ENCODE results near the gene CCNH. TPM values are rescaled to one million over a fixed set of nuclear protein-coding genes. Genes with fewer than 3 reads are reported as not detected.

The CCNH gene
- total RNA-seq, 4 donors from 2014 or later, result 33.0 to 98.0 (median 67.6) TPM

- no peak overlapping the region for H3K4me3 ChIP-seq
- 63% methylated on average over 1 of the region's 1 CpG for WGBS
- H3K9me3 ChIP-seq, result peaks cover 0 to 2% (median 0%) of the 10 kb centered on the region in 4 donors
- H3K36me3 ChIP-seq, result no peaks in the 10 kb centered on the region
- DNase-seq (ENCODE audit: extremely low spot score), result no peak
- H3K4me1 ChIP-seq, result no peaks in the 10 kb centered on the region
- TF ChIP-seq EP300 (IDR thresholded peaks at IDR 0.05), result no peak
- no peak for TF ChIP-seq POLR2AphosphoS5 (IDR thresholded peaks at IDR 0.05)
- TF ChIP-seq POLR2A (IDR thresholded peaks at IDR 0.05; ENCODE audit: low read depth), result no peak
- TF ChIP-seq, protein P1, sequence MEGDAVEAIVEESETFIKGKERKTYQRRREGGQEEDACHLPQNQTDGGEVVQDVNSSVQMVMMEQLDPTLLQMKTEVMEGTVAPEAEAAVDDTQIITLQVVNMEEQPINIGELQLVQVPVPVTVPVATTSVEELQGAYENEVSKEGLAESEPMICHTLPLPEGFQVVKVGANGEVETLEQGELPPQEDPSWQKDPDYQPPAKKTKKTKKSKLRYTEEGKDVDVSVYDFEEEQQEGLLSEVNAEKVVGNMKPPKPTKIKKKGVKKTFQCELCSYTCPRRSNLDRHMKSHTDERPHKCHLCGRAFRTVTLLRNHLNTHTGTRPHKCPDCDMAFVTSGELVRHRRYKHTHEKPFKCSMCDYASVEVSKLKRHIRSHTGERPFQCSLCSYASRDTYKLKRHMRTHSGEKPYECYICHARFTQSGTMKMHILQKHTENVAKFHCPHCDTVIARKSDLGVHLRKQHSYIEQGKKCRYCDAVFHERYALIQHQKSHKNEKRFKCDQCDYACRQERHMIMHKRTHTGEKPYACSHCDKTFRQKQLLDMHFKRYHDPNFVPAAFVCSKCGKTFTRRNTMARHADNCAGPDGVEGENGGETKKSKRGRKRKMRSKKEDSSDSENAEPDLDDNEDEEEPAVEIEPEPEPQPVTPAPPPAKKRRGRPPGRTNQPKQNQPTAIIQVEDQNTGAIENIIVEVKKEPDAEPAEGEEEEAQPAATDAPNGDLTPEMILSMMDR (IDR thresholded peaks at IDR 0.05), result no peak
- intact Hi-C loops (cut with DNase I), result no loop called here
- no peaks in the 10 kb centered on the region for H3K27me3 ChIP-seq
- no peak overlapping the region for H3K27ac ChIP-seq (replicated peaks in 1 of 4)
These were observed 21.7 kb upstream of the CCNH start for GRCh38 chr5:87434461-87434860.

- 94% methylated on average over 1 of the region's 1 CpG for WGBS
- no peak overlapping the region for H3K27ac ChIP-seq (replicated peaks in 1 of 4)
- H3K9me3 ChIP-seq, result no peaks in the 10 kb centered on the region
- intact Hi-C loops (cut with DNase I), result no loop called here
- H3K4me3 ChIP-seq, result no peak overlapping the region
- H3K36me3 ChIP-seq, result no peaks in the 10 kb centered on the region
- H3K4me1 ChIP-seq, result no peaks in the 10 kb centered on the region
- no peak for TF ChIP-seq POLR2A (IDR thresholded peaks at IDR 0.05; ENCODE audit: low read depth)
- TF ChIP-seq EP300 (IDR thresholded peaks at IDR 0.05), result no peak
- no peak for TF ChIP-seq POLR2AphosphoS5 (IDR thresholded peaks at IDR 0.05)
- TF ChIP-seq, protein P1 (IDR thresholded peaks at IDR 0.05), result no peak
- H3K27me3 ChIP-seq, result no peaks in the 10 kb centered on the region
- DNase-seq (ENCODE audit: extremely low spot score), result no peak
These were observed 21.2 kb upstream of the CCNH start for GRCh38 chr5:87433945-87434344.

- no peak for DNase-seq (ENCODE audit: extremely low spot score)
- no peaks in the 10 kb centered on the region for H3K4me1 ChIP-seq
- TF ChIP-seq POLR2AphosphoS5 (IDR thresholded peaks at IDR 0.05) (no peak), EP300 (IDR thresholded peaks at IDR 0.05) (no peak), POLR2A (IDR thresholded peaks at IDR 0.05; ENCODE audit: low read depth) (no peak)
- TF ChIP-seq, protein P1 (IDR thresholded peaks at IDR 0.05), result no peak
- no peak overlapping the region for H3K27ac ChIP-seq (replicated peaks in 1 of 4)
- intact Hi-C loops (cut with DNase I), result no loop called here
- 63% methylated on average over 2 of the region's 2 CpGs for WGBS
- no peaks in the 10 kb centered on the region for H3K9me3 ChIP-seq
- no peak overlapping the region for H3K4me3 ChIP-seq
- H3K36me3 ChIP-seq, result no peaks in the 10 kb centered on the region
- H3K27me3 ChIP-seq, result no peaks in the 10 kb centered on the region
These were observed 19.7 kb upstream of the CCNH start for GRCh38 chr5:87432460-87432859.

DNA sequence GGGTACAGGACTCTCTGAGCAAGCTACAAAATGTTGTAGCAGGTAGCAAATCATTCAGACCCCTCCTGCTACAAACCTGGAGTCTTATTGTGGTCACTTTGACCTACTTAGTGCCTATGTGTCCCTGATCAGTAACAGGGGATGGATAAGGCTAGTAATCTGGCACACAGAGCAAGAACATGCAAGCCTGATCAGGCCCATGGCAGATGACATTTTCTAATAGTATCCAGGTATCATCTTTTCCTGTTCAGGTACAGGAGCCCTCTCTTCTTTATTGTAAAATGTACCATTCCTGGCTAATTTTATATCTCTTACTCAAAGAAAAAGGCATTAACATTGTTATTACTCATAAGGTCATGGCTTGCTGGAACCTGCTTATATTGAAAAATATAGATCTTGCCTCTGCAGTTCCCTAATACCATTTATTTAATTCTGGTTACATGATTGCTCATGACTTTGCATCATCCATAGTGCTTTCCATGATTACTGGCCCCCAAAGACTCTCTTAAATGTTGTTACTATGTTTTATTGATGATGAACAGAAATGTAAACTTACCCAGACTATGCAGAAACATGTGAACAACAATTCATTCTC, 18.2 kb upstream of the CCNH start:
- intact Hi-C loops (cut with DNase I), result no loop called here
- no peaks in the 10 kb centered on the region for H3K36me3 ChIP-seq
- no peak overlapping the region for H3K4me3 ChIP-seq
- no peak for TF ChIP-seq POLR2AphosphoS5 (IDR thresholded peaks at IDR 0.05)
- TF ChIP-seq, protein P1 (IDR thresholded peaks at IDR 0.05), result no peak
- no peaks in the 10 kb centered on the region for H3K4me1 ChIP-seq
- no peak for DNase-seq (ENCODE audit: extremely low spot score)
- no peaks in the 10 kb centered on the region for H3K9me3 ChIP-seq
- H3K27ac ChIP-seq (replicated peaks in 1 of 4), result no peak overlapping the region
- no peaks in the 10 kb centered on the region for H3K27me3 ChIP-seq

- H3K27ac ChIP-seq (replicated peaks in 1 of 4), result no peak overlapping the region
- no peak for DNase-seq (ENCODE audit: extremely low spot score)
- no peaks in the 10 kb centered on the region for H3K27me3 ChIP-seq
- TF ChIP-seq POLR2AphosphoS5 (IDR thresholded peaks at IDR 0.05) (no peak), POLR2A (IDR thresholded peaks at IDR 0.05; ENCODE audit: low read depth) (no peak), EP300 (IDR thresholded peaks at IDR 0.05) (no peak)
- TF ChIP-seq, protein P1 (IDR thresholded peaks at IDR 0.05), result no peak
- intact Hi-C loops (cut with DNase I), result no loop called here
- no peaks in the 10 kb centered on the region for H3K36me3 ChIP-seq
- WGBS, result 79% methylated on average over 1 of the region's 1 CpG
- no peaks in the 10 kb centered on the region for H3K9me3 ChIP-seq
- no peak overlapping the region for H3K4me3 ChIP-seq
- no peaks in the 10 kb centered on the region for H3K4me1 ChIP-seq
These were observed 11.0 kb upstream of the CCNH start for GRCh38 chr5:87423755-87424154.
